MM.1S (cell line): Measurements from ENCODE around the gene CTDSP2.
A peak's percentile ranks its signal among the peaks of the same experiment; 100 is the strongest.

Experiments used
- DNase-seq: peaks from one replicate; pipeline ENCODE4 v3.0.0-alpha.2; 2015
- H2AFZ ChIP-seq: fragments of 300-600 bp; sonication (generic); 2 replicates; pipeline ENCODE4 v1.6.0; 2016; ENCODE audit warnings: antibody characterized with exemption, low read length
- H3F3A ChIP-seq: fragments of 300-600 bp; sonication (generic); 2 replicates; pipeline ENCODE4 v1.6.1; 2016; ENCODE audit warnings: mild to moderate bottlenecking, antibody characterized with exemption, low read length, moderate library complexity, mixed read lengths; ENCODE audit not compliant: insufficient read depth
- H3K27ac ChIP-seq: fragments of 300-600 bp; sonication (generic); 2 replicates; pipeline ENCODE4 v1.5.1; 2016; ENCODE audit warnings: mild to moderate bottlenecking, low read length
- H3K27me3 ChIP-seq: fragments of 300-600 bp; sonication (generic); replicated peaks from 2 replicates; pipeline ENCODE4 v1.6.0; 2016; ENCODE audit warnings: low read length; ENCODE audit not compliant: insufficient read depth
- H3K36me3 ChIP-seq: fragments of 300-600 bp; sonication (generic); replicated peaks from 2 replicates; pipeline ENCODE4 v1.6.1; 2016; ENCODE audit warnings: mild to moderate bottlenecking, low read length, mixed read lengths; ENCODE audit not compliant: insufficient read depth
- H3K4me1 ChIP-seq: fragments of 300-600 bp; sonication (generic); 2 replicates; pipeline ENCODE4 v1.6.1; 2016; ENCODE audit warnings: low read length, mixed read lengths
- H3K4me2 ChIP-seq: fragments of 300-600 bp; sonication (generic); 2 replicates; pipeline ENCODE4 v1.6.0; 2016; ENCODE audit warnings: low read depth, low read length
- H3K4me3 ChIP-seq: fragments of 300-600 bp; sonication (generic); 2 replicates; pipeline ENCODE4 v1.5.1; 2016; ENCODE audit warnings: low read length, mixed read lengths
- H3K79me2 ChIP-seq: fragments of 300-600 bp; sonication (generic); 2 replicates; pipeline ENCODE4 v1.6.1; 2016; ENCODE audit warnings: mixed run types, low read length, mixed read lengths
- H3K9ac ChIP-seq: fragments of 300-600 bp; sonication (generic); 2 replicates; pipeline ENCODE4 v1.6.1; 2016; ENCODE audit warnings: low read length, mixed read lengths
- H3K9me2 ChIP-seq: fragments of 300-600 bp; sonication (generic); replicated peaks from 2 replicates; pipeline ENCODE4 v1.6.1; 2016; ENCODE audit warnings: mild to moderate bottlenecking, low read length, mixed read lengths; ENCODE audit not compliant: insufficient read depth
- H3K9me3 ChIP-seq: fragments of 300-600 bp; sonication (generic); replicated peaks from 2 replicates; pipeline ENCODE4 v1.6.1; 2016; ENCODE audit warnings: mild to moderate bottlenecking, low read length, mixed read lengths; ENCODE audit not compliant: insufficient read depth
- H4K20me1 ChIP-seq: fragments of 300-600 bp; sonication (generic); 2 replicates; pipeline ENCODE4 v1.6.1; 2016; ENCODE audit warnings: mild to moderate bottlenecking, low read length, moderate library complexity, mixed read lengths; ENCODE audit not compliant: insufficient read depth
- EZH2 ChIP-seq: fragments of 300-600 bp; sonication (generic); optimal IDR thresholded peaks from 2 replicates; pipeline ENCODE3; 2017; ENCODE audit warnings: low read depth, mild to moderate bottlenecking, antibody characterized with exemption, low read length, mixed read lengths
- EZH2phosphoT487 ChIP-seq: fragments of 300-600 bp; sonication (generic); IDR thresholded peaks from 2 replicates; pipeline ENCODE4 v1.6.1; 2018; ENCODE audit warnings: antibody characterized with exemption, low read length
- TF ChIP-seq, protein P1 (sequence below): fragments of 300-600 bp; sonication (generic); IDR thresholded peaks from 2 replicates; pipeline ENCODE4 v1.5.1; 2016; ENCODE audit warnings: antibody characterized with exemption, low read length, mixed read lengths

Gene CTDSP2

GRCh38 chr12:57836442-57837375 is 9.8 kb downstream of the CTDSP2 start:
- Histone ChIP-seq H3K27ac (peak overlapping the region; percentile 72), H3K36me3 (no peaks in the 10 kb centered on the region), H3K9me3 (no peaks in the 10 kb centered on the region), H3K4me1 (peaks cover 90% of the 10 kb centered on the region), H3K27me3 (no peaks in the 10 kb centered on the region), H4K20me1 (peaks cover 35% of the 10 kb centered on the region; the same call in 1 of the 2 replicates), H3K4me2 (peak overlapping the region; percentile 88), H3K9me2 (no peaks in the 10 kb centered on the region), H3K9ac (peak overlapping the region; percentile 52; the same call in 1 of the 2 replicates), H3K79me2 (peaks cover 100% of the 10 kb centered on the region), H3F3A (peaks cover 61% of the 10 kb centered on the region), H3K4me3 (peak overlapping the region; percentile 49), H2AFZ (no peak overlapping the region)
- DNase-seq: peak; percentile 78
- TF ChIP-seq EZH2phosphoT487 (no peak), EZH2 (no peak)
- TF ChIP-seq, protein P1, sequence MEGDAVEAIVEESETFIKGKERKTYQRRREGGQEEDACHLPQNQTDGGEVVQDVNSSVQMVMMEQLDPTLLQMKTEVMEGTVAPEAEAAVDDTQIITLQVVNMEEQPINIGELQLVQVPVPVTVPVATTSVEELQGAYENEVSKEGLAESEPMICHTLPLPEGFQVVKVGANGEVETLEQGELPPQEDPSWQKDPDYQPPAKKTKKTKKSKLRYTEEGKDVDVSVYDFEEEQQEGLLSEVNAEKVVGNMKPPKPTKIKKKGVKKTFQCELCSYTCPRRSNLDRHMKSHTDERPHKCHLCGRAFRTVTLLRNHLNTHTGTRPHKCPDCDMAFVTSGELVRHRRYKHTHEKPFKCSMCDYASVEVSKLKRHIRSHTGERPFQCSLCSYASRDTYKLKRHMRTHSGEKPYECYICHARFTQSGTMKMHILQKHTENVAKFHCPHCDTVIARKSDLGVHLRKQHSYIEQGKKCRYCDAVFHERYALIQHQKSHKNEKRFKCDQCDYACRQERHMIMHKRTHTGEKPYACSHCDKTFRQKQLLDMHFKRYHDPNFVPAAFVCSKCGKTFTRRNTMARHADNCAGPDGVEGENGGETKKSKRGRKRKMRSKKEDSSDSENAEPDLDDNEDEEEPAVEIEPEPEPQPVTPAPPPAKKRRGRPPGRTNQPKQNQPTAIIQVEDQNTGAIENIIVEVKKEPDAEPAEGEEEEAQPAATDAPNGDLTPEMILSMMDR: no peak

DNA sequence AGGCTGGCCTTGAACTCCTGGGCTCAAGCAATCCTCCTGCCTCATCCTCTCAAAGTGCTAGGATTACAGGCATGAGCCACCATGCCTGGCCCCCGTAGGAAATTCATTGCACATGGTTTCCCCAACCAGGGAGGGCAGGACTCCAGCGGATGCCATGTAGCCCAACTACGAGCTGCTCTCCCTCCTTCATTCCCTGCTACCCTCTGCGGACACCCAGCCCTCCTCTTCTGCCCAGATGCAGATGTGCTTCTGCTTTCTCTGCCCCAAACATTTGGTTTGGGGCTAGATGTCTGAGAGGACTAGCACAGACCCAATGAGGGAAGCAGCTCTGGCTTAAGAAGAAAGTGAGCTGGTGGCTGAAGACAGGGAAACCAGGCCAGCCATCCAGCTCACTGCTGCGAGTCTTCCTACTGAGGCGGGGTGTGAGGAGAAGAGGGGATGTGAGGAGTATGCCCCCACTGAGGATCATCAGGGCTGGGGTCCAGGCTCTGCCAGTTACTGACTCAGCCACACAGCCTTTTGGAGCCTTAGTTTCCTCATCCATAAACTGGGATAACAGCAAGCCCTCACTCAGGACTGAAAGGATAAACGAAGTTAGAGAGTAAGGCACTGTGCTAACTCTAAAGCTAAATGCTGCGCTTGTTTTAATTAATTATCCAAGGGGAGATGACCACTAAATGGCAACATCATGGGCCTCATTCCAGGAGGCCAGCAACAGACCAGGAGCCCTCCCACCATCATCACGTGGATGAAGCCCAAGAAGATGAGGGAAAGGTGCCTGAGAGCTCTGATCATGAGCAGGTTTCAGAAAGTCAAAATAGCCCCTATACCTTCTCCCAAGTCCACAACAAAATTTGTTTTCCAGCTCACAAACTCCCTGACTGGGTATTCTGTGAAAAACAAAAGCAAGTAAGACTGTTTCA is 10.9 kb downstream of the CTDSP2 start:
- no peak overlapping the region for H2AFZ ChIP-seq
- H3K27ac ChIP-seq: peak overlapping the region; percentile 72
- no peaks in the 10 kb centered on the region for H3K36me3 ChIP-seq
- peaks cover 65% of the 10 kb centered on the region for H3F3A ChIP-seq
- H3K27me3 ChIP-seq: no peaks in the 10 kb centered on the region
- H3K79me2 ChIP-seq: peaks cover 100% of the 10 kb centered on the region
- peak overlapping the region; percentile 52; the same call in 1 of the 2 replicates for H3K9ac ChIP-seq
- H3K9me3 ChIP-seq: no peaks in the 10 kb centered on the region
- DNase-seq: no peak
- H3K4me1 ChIP-seq: peaks cover 85% of the 10 kb centered on the region
- H3K9me2 ChIP-seq: no peaks in the 10 kb centered on the region
- peak overlapping the region; percentile 88 for H3K4me2 ChIP-seq
- peaks cover 32% of the 10 kb centered on the region; the same call in 1 of the 2 replicates for H4K20me1 ChIP-seq
- H3K4me3 ChIP-seq: peak overlapping the region; percentile 49
- no peak for TF ChIP-seq EZH2phosphoT487
- TF ChIP-seq, protein P1: no peak
- no peak for TF ChIP-seq EZH2

DNA sequence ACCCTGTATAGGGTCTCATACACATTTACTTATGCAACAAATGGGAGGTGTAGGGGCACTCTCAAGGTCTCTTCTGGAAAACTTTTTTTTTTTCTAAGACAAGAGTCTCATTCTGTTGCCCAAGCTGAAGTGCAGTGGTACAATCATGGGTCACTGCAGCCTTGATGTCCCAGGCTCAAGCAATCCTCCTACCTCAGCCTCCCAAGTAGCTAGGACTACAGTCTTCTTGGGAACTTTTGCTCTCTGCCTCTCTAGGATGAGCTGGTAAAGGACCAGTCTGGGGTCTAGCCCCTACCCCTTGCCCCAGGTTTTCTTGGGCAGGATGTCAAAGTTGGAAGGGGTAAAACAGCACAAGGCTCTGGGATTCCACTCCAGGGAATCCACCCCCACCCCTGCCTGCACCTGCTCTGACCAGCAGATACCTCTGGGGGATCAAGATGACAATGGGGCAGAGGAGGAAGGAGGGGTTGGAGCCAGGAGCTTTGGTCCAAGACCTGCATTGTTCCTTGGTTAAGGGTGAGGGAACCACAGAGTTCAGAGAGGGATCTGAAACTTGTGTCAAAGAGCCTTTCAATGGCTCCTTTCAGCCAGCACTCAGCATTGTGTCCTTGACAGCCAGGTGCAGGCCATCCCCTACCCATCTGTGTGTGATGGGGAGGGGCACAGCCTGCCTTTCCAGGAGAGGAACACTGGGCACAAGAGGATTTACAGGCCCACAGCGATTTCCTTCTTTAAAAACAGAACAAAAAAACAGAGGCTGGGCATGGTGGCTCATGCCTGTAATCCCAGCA is 12.2 kb downstream of the CTDSP2 start:
- H3K4me2 ChIP-seq: peak overlapping the region; percentile 33; the same call in 1 of the 2 replicates
- H3K9me2 ChIP-seq: no peaks in the 10 kb centered on the region
- H3K9me3 ChIP-seq: no peaks in the 10 kb centered on the region
- peak; percentile 36 for DNase-seq
- no peak overlapping the region for H2AFZ ChIP-seq
- peaks cover 2% of the 10 kb centered on the region; the same call in 1 of the 2 replicates for H3K36me3 ChIP-seq
- H3F3A ChIP-seq: peaks cover 54% of the 10 kb centered on the region
- H3K79me2 ChIP-seq: peaks cover 100% of the 10 kb centered on the region
- H3K9ac ChIP-seq: no peak overlapping the region
- H3K27ac ChIP-seq: peak overlapping the region; percentile 17; the same call in 1 of the 2 replicates
- H3K27me3 ChIP-seq: no peaks in the 10 kb centered on the region
- peaks cover 27% of the 10 kb centered on the region; the same call in 1 of the 2 replicates for H4K20me1 ChIP-seq
- TF ChIP-seq, protein P1: no peak
- no peak for TF ChIP-seq EZH2phosphoT487
- TF ChIP-seq EZH2: no peak
- H3K4me3 ChIP-seq: no peak overlapping the region
- peaks cover 72% of the 10 kb centered on the region for H3K4me1 ChIP-seq
